NB4 (cell line): ENCODE measurements around the gene TSC22D1.
"Not testable (repeated sequence)": the region's sequence is repeated elsewhere in the genome, so short reads cannot be mapped to it uniquely, and the experiment has no call there.

Experiments used
- DNase-seq: peaks from one replicate; pipeline ENCODE4 v3.0.0; 2010; ENCODE audit warnings: low read depth
- H3K4me3 ChIP-seq: one replicate; pipeline ENCODE4 v1.5.1; 2011; ENCODE audit warnings: mild to moderate bottlenecking, low read depth, low read length, moderate library complexity
- CTCF ChIP-seq: IDR thresholded peaks from one replicate; pipeline ENCODE4 v1.5.1; 2012; ENCODE audit warnings: low read depth, low read length
- MYC ChIP-seq: IDR thresholded peaks from 2 replicates; pipeline ENCODE4 v1.6.1; 2011; ENCODE audit warnings: low read depth, low read length
- POLR2A ChIP-seq: IDR thresholded peaks from 2 replicates; pipeline ENCODE4 v1.6.1; 2011; ENCODE audit warnings: mild to moderate bottlenecking; ENCODE audit not compliant: insufficient read length; ENCODE audit errors: extremely low read depth
- TF ChIP-seq, protein P1 (sequence below): IDR thresholded peaks from 2 replicates; pipeline ENCODE4 v1.6.1; 2011; ENCODE audit warnings: low read depth, low read length

Gene TSC22D1

DNA sequence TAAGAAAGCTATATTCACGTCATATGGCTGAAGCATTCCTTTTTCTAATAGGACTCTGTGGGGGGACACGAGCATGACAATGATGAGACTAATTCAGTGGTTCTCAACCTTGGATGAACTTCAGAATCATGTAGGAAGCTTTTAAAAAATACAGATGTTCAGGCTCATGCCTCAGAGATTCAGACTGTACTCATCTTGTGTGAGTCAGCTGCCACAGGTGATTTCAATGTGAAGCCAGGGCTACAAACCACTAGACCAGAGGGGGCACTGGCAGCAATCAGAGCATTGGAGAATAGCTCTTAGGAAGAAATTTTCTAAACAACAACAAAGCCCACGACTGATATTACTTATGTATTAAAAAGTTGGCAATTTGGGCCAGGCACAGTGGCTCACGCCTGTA is 110.8 kb downstream of the TSC22D1 start:
- TF ChIP-seq, protein P1, sequence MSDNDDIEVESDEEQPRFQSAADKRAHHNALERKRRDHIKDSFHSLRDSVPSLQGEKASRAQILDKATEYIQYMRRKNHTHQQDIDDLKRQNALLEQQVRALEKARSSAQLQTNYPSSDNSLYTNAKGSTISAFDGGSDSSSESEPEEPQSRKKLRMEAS, result no peak
- TF ChIP-seq MYC, result no peak
- TF ChIP-seq CTCF, result no peak
- TF ChIP-seq POLR2A, result no peak
- H3K4me3 ChIP-seq, result no peak overlapping the region
- DNase-seq, result no peak

GRCh38 chr13:44464471-44464870 is 111.7 kb downstream of the TSC22D1 start:
- H3K4me3 ChIP-seq, result no peak overlapping the region
- TF ChIP-seq POLR2A (no peak), MYC (no peak), CTCF (no peak)
- TF ChIP-seq, protein P1, result no peak
- no peak for DNase-seq

DNA sequence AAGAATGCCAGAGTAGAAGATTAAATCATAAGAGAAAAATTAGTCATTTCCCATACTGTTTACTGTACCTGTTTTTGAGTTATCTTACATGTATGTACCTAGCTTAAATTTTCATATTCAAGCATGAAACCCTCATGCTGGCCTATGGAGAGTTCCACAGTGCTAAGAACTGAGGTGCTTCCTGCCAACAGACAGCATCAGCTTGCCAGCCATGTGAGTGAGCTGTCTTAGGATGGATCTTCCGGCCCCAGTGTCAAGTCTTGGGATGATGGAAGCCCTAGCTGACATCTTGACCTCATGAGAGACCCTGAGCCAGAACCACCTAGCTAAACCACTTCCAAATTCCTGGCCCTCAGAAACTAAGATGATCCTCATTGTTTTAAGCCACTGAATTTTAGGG is 112.4 kb downstream of the TSC22D1 start:
- DNase-seq, result no peak
- TF ChIP-seq MYC (no peak), CTCF (no peak), POLR2A (no peak)
- TF ChIP-seq, protein P1, result no peak
- H3K4me3 ChIP-seq, result no peak overlapping the region

DNA sequence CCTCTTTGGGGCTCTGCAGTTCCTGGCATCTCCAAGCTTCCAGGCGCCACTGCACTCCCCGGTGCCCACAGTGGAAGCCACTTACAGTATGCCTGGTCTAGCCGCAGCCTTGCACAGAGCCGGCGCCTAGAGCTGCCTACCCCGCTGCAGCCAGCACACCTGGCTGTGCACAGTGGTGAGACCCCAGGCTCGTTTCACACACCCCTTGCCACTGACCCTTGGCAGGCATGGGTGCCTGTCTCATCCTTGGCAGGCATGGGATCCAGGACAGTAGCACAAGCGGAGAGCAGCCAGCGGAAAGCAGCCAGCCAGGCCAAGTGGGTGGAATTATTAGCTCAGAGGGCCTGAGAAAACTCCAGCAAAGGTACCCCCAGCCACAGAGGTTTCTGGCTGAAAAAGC is 116.5 kb downstream of the TSC22D1 start:
- TF ChIP-seq CTCF (no peak), POLR2A (no peak), MYC (no peak)
- TF ChIP-seq, protein P1, result no peak
- no peak for DNase-seq
- H3K4me3 ChIP-seq, result no peak overlapping the region

- no peak overlapping the region for H3K4me3 ChIP-seq
- no peak for TF ChIP-seq POLR2A
- no peak for TF ChIP-seq CTCF
- no peak for TF ChIP-seq MYC
- TF ChIP-seq, protein P1, result no peak
- DNase-seq, result no peak
Observed at GRCh38 chr13:44458313-44458975, 117.7 kb downstream of the TSC22D1 start.

DNA sequence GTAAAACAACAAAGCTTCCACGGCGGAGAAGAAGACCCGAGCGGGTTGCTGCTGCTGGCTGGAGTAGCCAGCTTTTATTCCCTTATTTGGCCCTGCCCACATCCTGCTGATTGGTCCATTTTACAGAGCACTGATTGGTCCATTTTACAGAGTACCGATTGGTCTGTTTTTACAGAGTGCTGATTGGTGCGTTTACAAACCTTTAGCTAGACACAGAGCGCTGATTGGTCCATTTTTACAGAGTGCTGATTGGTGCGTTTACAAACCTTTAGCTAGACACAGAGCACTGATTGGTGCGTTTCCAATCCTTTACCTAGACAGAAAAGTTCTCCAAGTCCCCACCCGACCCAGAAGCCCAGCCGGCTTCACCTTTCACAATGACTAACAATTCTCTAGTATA is 119.9 kb downstream of the TSC22D1 start:
- not testable (repeated sequence) for DNase-seq, H3K4me3 ChIP-seq

GRCh38 chr13:44455769-44456168 is 120.4 kb downstream of the TSC22D1 start:
- DNase-seq, result no peak
- TF ChIP-seq CTCF, result no peak
- H3K4me3 ChIP-seq, result no peak overlapping the region
